K562 (cell line): ENCODE measurements around the gene HRH3. TPM values are rescaled to one million over a fixed set of nuclear protein-coding genes. Genes with fewer than 3 reads are reported as not detected.

Experiments
- ATAC-seq: fragments of 200-7000 bp; cut with Tn5 transposase; 3 replicates; pipeline ENCODE4 v1.9.1; 2020; ENCODE audit warnings: moderate library complexity
- BruUV-seq: library from RNA; stranded (reverse); fragments of 400-500 nt; replicated peaks from 2 replicates; lab custom pipeline; 2021; lab: Mats Ljungman, UMichigan
- CTCF ChIA-PET: fragments of 300-600 bp; formaldehyde crosslinking; extraction: SDS; loops from one replicate; lab custom pipeline; 2021; ENCODE audit warnings: low intra/inter-chr PET ratio; lab: Yijun Ruan, JAX
- POLR2A ChIA-PET: fragments of 300-600, 350-650 bp; sonication (Branson Sonifier 250); formaldehyde crosslinking; extraction: SDS; loops from one replicate; lab custom pipeline; 2021; ENCODE audit warnings: antibody characterized with exemption, inconsistent platforms; lab: Yijun Ruan, JAX
- DNase-seq, 4 experiments: peaks; one replicate each; pipeline versions ENCODE4 v3.0.0 to v3.0.0-alpha.2; 2011 to 2018; ENCODE audit warnings: low spot score in 3 of 4, mixed read lengths in 3 of 4; ENCODE audit errors: extremely low read depth in 1 of 4
- FAIRE-seq: peaks from 2 replicates; lab custom pipeline; 2011; peaks lifted over from hg19 to GRCh38; lab: Jason Lieb, UNC
- H2AFZ ChIP-seq: 2 replicates; pipeline ENCODE4 v1.6.0; 2011; ENCODE audit warnings: low read depth, low read length, control low read depth, inconsistent platforms
- H3K27ac ChIP-seq: fragments of 200-600 bp; 3 replicates; pipeline ENCODE4 v1.8.0; 2011; ENCODE audit warnings: low read depth, mild to moderate bottlenecking, control low read depth, inconsistent platforms, low read length, moderate library complexity, mixed read lengths; ENCODE audit errors: extremely low read depth
- H3K27me3 ChIP-seq, 2 experiments: fragments of 300-600 bp in 1 of 2; 2 replicates in 1 of 2; 3 replicates in 1 of 2; pipeline versions ENCODE4 v1.6.0 to v1.8.0; 2011; ENCODE audit warnings: inconsistent platforms in 2 of 2, low read length in 2 of 2, mild to moderate bottlenecking in 1 of 2, mixed read lengths in 1 of 2, moderate library complexity in 1 of 2; ENCODE audit not compliant: control insufficient read depth in 2 of 2, insufficient read depth in 2 of 2
- H3K36me3 ChIP-seq: fragments of 300-600 bp; 3 replicates; pipeline ENCODE4 v1.8.0; 2011; ENCODE audit warnings: mild to moderate bottlenecking, low read length, inconsistent platforms; ENCODE audit not compliant: control insufficient read depth, insufficient read depth
- H3K4me1 ChIP-seq, 2 experiments: fragments of 200-600 bp in 1 of 2; replicated peaks in 1 of 2; 2 replicates in 1 of 2; 3 replicates in 1 of 2; pipeline versions ENCODE4 v1.5.1 to v1.8.0; 2011; ENCODE audit warnings: inconsistent platforms in 2 of 2, low read length in 2 of 2, mild to moderate bottlenecking in 1 of 2, mixed read lengths in 1 of 2, moderate library complexity in 1 of 2; ENCODE audit not compliant: control insufficient read depth in 2 of 2, insufficient read depth in 2 of 2
- H3K4me2 ChIP-seq: 2 replicates; pipeline ENCODE4 v1.6.1; 2011; ENCODE audit warnings: low read length, control low read depth, inconsistent platforms, mixed read lengths; ENCODE audit not compliant: insufficient read depth
- H3K4me3 ChIP-seq: fragments of 200-600 bp; sonication (generic), shearing (Covaris generic); 2 replicates; pipeline ENCODE4 v1.5.1; 2016; ENCODE audit warnings: control low read depth, inconsistent platforms
- H3K79me2 ChIP-seq: fragments of 200-600 bp; 3 replicates; pipeline ENCODE4 v1.8.0; 2011; ENCODE audit warnings: low read length, inconsistent platforms; ENCODE audit not compliant: control insufficient read depth, insufficient read depth
- H3K9ac ChIP-seq, 2 experiments: 2 replicates each; pipeline versions ENCODE4 v1.6.0 to v1.6.1; 2011; ENCODE audit warnings: low read depth in 2 of 2, low read length in 2 of 2, control low read depth in 1 of 2, inconsistent platforms in 1 of 2, mild to moderate bottlenecking in 1 of 2, mixed read lengths in 1 of 2; ENCODE audit not compliant: insufficient read depth in 1 of 2
- H3K9me1 ChIP-seq: one replicate; pipeline ENCODE4 v1.6.0; 2011; ENCODE audit warnings: inconsistent platforms, mild to moderate bottlenecking, low read length, moderate library complexity; ENCODE audit not compliant: control insufficient read depth, insufficient read depth
- H3K9me3 ChIP-seq: replicated peaks from 2 replicates; pipeline ENCODE4 v1.5.1; 2011; ENCODE audit warnings: low read depth, low read length, inconsistent platforms; ENCODE audit not compliant: control insufficient read depth, insufficient read depth
- H4K20me1 ChIP-seq: replicated peaks from 2 replicates; pipeline ENCODE4 v1.6.1; 2011; ENCODE audit warnings: low read length, inconsistent platforms, mixed read lengths; ENCODE audit not compliant: control insufficient read depth, insufficient read depth
- AFF4 ChIP-seq: sonication (generic); formaldehyde crosslinking; IDR thresholded peaks from 2 replicates; pipeline ENCODE4 v1.8.0; 2023; ENCODE audit warnings: mild to moderate bottlenecking, missing genetic modification reagents
- JUND ChIP-seq, 2 experiments: IDR thresholded peaks; 2 replicates in 1 of 2; 3 replicates in 1 of 2; pipeline ENCODE4 v1.6.1; 2011; ENCODE audit warnings: borderline replicate concordance in 2 of 2, low read depth in 2 of 2, low read length in 2 of 2, improper control_type of control experiment in 1 of 2, missing biosample characterization in 1 of 2, missing genetic modification characterization in 1 of 2, missing genetic modification reagents in 1 of 2
- NFE2L1 ChIP-seq: fragments of 450-650 bp; IDR thresholded peaks from 2 replicates; pipeline ENCODE4 v1.6.1; 2016; ENCODE audit warnings: missing genetic modification characterization, low read depth, mild to moderate bottlenecking, missing compliant biosample characterization, moderate library complexity, borderline replicate concordance
- PCBP2 ChIP-seq: fragments of 200-400 bp; formaldehyde crosslinking; IDR thresholded peaks from 2 replicates; pipeline ENCODE4 v1.6.1; 2018; ENCODE audit warnings: low read length, low read depth, mild to moderate bottlenecking, moderate library complexity; ENCODE audit not compliant: poor library complexity, severe bottlenecking
- PPARD ChIP-seq: fragments of 250-450 bp; sonication (Bioruptor Pico); IDR thresholded peaks from 2 replicates; pipeline ENCODE4 v1.8.0; 2022; ENCODE audit warnings: inconsistent platforms, mild to moderate bottlenecking, moderate library complexity
- PRPF4 ChIP-seq: fragments of 200-400 bp; formaldehyde crosslinking; IDR thresholded peaks from one replicate; pipeline ENCODE4 v1.6.1; 2017; ENCODE audit warnings: low read length, low read depth, mild to moderate bottlenecking; ENCODE audit not compliant: insufficient read depth, poor library complexity, severe bottlenecking
- TCF7L2 ChIP-seq: fragments of 150-350 bp; IDR thresholded peaks from 2 replicates; pipeline ENCODE4 v1.6.1; 2016; ENCODE audit warnings: low read depth, mild to moderate bottlenecking, low read length, moderate library complexity
- ZFPM2 ChIP-seq: fragments of 250-450 bp; sonication (Bioruptor Pico); IDR thresholded peaks from 2 replicates; pipeline ENCODE4 v1.5.1; 2022; ENCODE audit warnings: mild to moderate bottlenecking
- ZNF12 ChIP-seq: sonication (generic); formaldehyde crosslinking; IDR thresholded peaks from 2 replicates; pipeline ENCODE4 v1.4.0; 2020; ENCODE audit warnings: mild to moderate bottlenecking, missing genetic modification reagents
- ZNF263 ChIP-seq: sonication (generic); formaldehyde crosslinking; IDR thresholded peaks from 2 replicates; pipeline ENCODE4 v1.8.0; 2022; ENCODE audit warnings: mild to moderate bottlenecking, missing genetic modification reagents, borderline replicate concordance
- ZNF699 ChIP-seq: fragments of 250-450 bp; sonication (Bioruptor Pico); IDR thresholded peaks from 2 replicates; pipeline ENCODE4 v1.8.0; 2021; ENCODE audit warnings: mild to moderate bottlenecking, moderate library complexity; ENCODE audit not compliant: insufficient replicate concordance
- WGBS: fragments of 100-300 bp; shearing (Covaris generic); methylation state at CpG from one replicate; pipeline ENCODE4 v1.1.6; 2016; ENCODE audit warnings: low coverage, mixed read lengths; ENCODE audit not compliant: insufficient coverage; ENCODE audit errors: missing lambda C conversion rate; 5-methylcytosine and 5-hydroxymethylcytosine counted together
- in situ Hi-C: fragments of 300-500 bp; cut with MboI; formaldehyde crosslinking; loops from 4 replicates; pipeline ENCODE4 v1.15.0; 2018; ENCODE audit warnings: inconsistent platforms, mixed read lengths
- intact Hi-C: fragments of 100-400 bp; cut with micrococcal nuclease; formaldehyde crosslinking; loops from 2 replicates; pipeline ENCODE4 v1.14.2; 2022
- polyA plus RNA-seq, 8 experiments: library from polyadenylated mRNA; depleted of rRNA in 4 of 8; stranded (reverse) in 5 of 8; unstranded in 3 of 8; fragments of >200 nt; fragmentation: Nextera tagmentation in 2 of 8; fragmentation: Illumina TruSeq in 1 of 8; extraction: Ambion mirVana in 2 of 8; extraction: Trizol in 1 of 8; gene quantifications; 2 replicates each; pipeline versions ENCODE4 v1.2.1 to v1.2.3, GENCODE V29; 2011 to 2014; ENCODE audit warnings: inconsistent platforms in 1 of 8, missing spikeins in 1 of 8
- total RNA-seq, 7 experiments: library from RNA; depleted of rRNA in 6 of 7; stranded (reverse); fragments of >200 nt in 6 of 7; fragmentation: Illumina TruSeq in 2 of 7; extraction: Trizol in 2 of 7; gene quantifications; 2 replicates each; pipeline versions ENCODE4 v1.2.1 to v1.2.3, GENCODE V29; 2011 to 2021; ENCODE audit warnings: low replicate concordance in 1 of 7
- TF ChIP-seq, protein P1 (sequence below): sonication (generic); formaldehyde crosslinking; IDR thresholded peaks from 2 replicates; pipeline ENCODE4 v1.8.1; 2023; ENCODE audit warnings: mild to moderate bottlenecking, missing genetic modification reagents
- TF ChIP-seq, protein P2 (sequence below), 2 experiments: fragments of 450-650 bp in 1 of 2; sonication (generic) in 1 of 2; formaldehyde crosslinking; conservative IDR thresholded peaks; 2 replicates each; pipeline versions ENCODE4 v1.4.0 to v1.8.1; 2020 to 2022; ENCODE audit warnings: mild to moderate bottlenecking in 1 of 2, missing genetic modification reagents in 1 of 2

The HRH3 gene
- total and polyA plus RNA-seq, 9 of the 15 experiments (the other 6 are each of a cell fraction or from before 2014, with no cell fraction given), result not detected

GRCh38 chr20:62197311-62197710 lies 22.8 kb downstream of the HRH3 start:
- TF ChIP-seq PPARD (CRISPR knock-in tag), result no peak
- TF ChIP-seq, protein P1, sequence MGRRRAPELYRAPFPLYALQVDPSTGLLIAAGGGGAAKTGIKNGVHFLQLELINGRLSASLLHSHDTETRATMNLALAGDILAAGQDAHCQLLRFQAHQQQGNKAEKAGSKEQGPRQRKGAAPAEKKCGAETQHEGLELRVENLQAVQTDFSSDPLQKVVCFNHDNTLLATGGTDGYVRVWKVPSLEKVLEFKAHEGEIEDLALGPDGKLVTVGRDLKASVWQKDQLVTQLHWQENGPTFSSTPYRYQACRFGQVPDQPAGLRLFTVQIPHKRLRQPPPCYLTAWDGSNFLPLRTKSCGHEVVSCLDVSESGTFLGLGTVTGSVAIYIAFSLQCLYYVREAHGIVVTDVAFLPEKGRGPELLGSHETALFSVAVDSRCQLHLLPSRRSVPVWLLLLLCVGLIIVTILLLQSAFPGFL (CRISPR knock-in tag), result no peak
- no peak for TF ChIP-seq NFE2L1
- no peak for TF ChIP-seq ZNF12 (CRISPR knock-in tag)
- no peak for TF ChIP-seq TCF7L2
- TF ChIP-seq JUND (IDR thresholded peaks at IDR 0.05; ENCODE audit: borderline replicate concordance, low read depth, low read length), result no peak
- no peak for TF ChIP-seq JUND (tag; IDR thresholded peaks at IDR 0.05; ENCODE audit: borderline replicate concordance, low read depth, low read length)
- no peak for TF ChIP-seq ZNF263 (CRISPR knock-in tag)
- TF ChIP-seq, protein P2, sequence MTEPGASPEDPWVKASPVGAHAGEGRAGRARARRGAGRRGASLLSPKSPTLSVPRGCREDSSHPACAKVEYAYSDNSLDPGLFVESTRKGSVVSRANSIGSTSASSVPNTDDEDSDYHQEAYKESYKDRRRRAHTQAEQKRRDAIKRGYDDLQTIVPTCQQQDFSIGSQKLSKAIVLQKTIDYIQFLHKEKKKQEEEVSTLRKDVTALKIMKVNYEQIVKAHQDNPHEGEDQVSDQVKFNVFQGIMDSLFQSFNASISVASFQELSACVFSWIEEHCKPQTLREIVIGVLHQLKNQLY (CRISPR knock-in tag; conservative IDR thresholded peaks at IDR 0.05), result no peak
- TF ChIP-seq ZNF699 (CRISPR knock-in tag), result no peak
- TF ChIP-seq AFF4 (CRISPR knock-in tag), result no peak
- no peak for TF ChIP-seq PCBP2
- no peak for TF ChIP-seq ZFPM2
- TF ChIP-seq PRPF4, result no peak
- Histone ChIP-seq H4K20me1 (peaks cover 4% of the 10 kb centered on the region; the same call in 1 of the 2 replicates), H3K79me2 (no peaks in the 10 kb centered on the region; the same call in 2 of the 3 replicates), H3K4me2 (no peak overlapping the region), H3K36me3 (peaks cover 85% of the 10 kb centered on the region; the same call in 2 of the 3 replicates), H3K27ac (no peak overlapping the region), H3K27me3 (no peaks in the 10 kb centered on the region), H2AFZ (no peak overlapping the region), H3K9ac (no peak overlapping the region), H3K9me1 (no peaks in the 10 kb centered on the region), H3K4me3 (no peak overlapping the region), H3K4me1 (peaks cover 0 to 3% of the 10 kb centered on the region in 2 experiments; a peak in 1 of 5 replicates), H3K9me3 (no peaks in the 10 kb centered on the region)
- no peak for DNase-seq
- no TSS peak for BruUV-seq
- FAIRE-seq, result no peak
- POLR2A ChIA-PET, result interaction anchor here (0.9 to 1.1 kb wide), 2 partner anchors 9 to 19 kb away, joined by 3 read pairs; no protein-coding TSS in a partner anchor
- intact Hi-C loops (no loop called here), in situ Hi-C loops (no loop called here)
- ATAC-seq, result no peak
- WGBS, result over 99% methylated on average over 9 of the region's 9 CpGs
- CTCF ChIA-PET, result no interaction called here
